Trophoblast cell (in vitro differentiated cells and primary cell): ENCODE data around the gene TMED4.
"Not testable (repeated sequence)": the region's sequence is repeated elsewhere in the genome, so short reads cannot be mapped to it uniquely, and the experiment has no call there.

Source experiments
- DNase-seq, 2 donors: peaks; one replicate each; pipeline ENCODE4 v3.0.0-alpha.2; 2016
- H2AFZ ChIP-seq: 2 replicates; pipeline ENCODE4 v1.6.1; 2013; ENCODE audit warnings: low read length, moderate library complexity, mild to moderate bottlenecking; ENCODE audit not compliant: insufficient read depth, poor library complexity
- H2AK5ac ChIP-seq: 2 replicates; pipeline ENCODE4 v1.6.1; 2013; ENCODE audit warnings: mild to moderate bottlenecking, low read length
- H2BK120ac ChIP-seq: 2 replicates; pipeline ENCODE4 v1.6.1; 2013; ENCODE audit warnings: low read length, mild to moderate bottlenecking, moderate library complexity; ENCODE audit not compliant: insufficient read depth, poor library complexity
- H2BK12ac ChIP-seq: 2 replicates; pipeline ENCODE4 v1.6.1; 2013; ENCODE audit warnings: mild to moderate bottlenecking, low read length, moderate library complexity
- H2BK5ac ChIP-seq: 2 replicates; pipeline ENCODE4 v1.6.1; 2013; ENCODE audit warnings: low read length, low read depth, moderate library complexity, mild to moderate bottlenecking; ENCODE audit not compliant: poor library complexity
- H3K14ac ChIP-seq: 2 replicates; pipeline ENCODE4 v1.6.1; 2013; ENCODE audit warnings: mild to moderate bottlenecking, low read length
- H3K18ac ChIP-seq: 2 replicates; pipeline ENCODE4 v1.6.1; 2013; ENCODE audit warnings: mild to moderate bottlenecking, low read length
- H3K23ac ChIP-seq: 2 replicates; pipeline ENCODE4 v1.6.1; 2013; ENCODE audit warnings: low read length
- H3K27ac ChIP-seq: 2 replicates; pipeline ENCODE4 v1.5.1; 2013; ENCODE audit warnings: low read depth, mild to moderate bottlenecking, inconsistent platforms, low read length, moderate library complexity
- H3K27me3 ChIP-seq: 2 replicates; pipeline ENCODE4 v1.6.1; 2013; ENCODE audit warnings: inconsistent platforms, mild to moderate bottlenecking, low read length, moderate library complexity; ENCODE audit not compliant: insufficient read depth
- H3K36me3 ChIP-seq, 2 experiments: 1 replicate in 1 of 2; 2 replicates in 1 of 2; pipeline ENCODE4 v1.6.1; 2013; ENCODE audit warnings: low read length in 2 of 2, mild to moderate bottlenecking in 2 of 2, moderate library complexity in 1 of 2; ENCODE audit not compliant: insufficient read depth in 2 of 2, control insufficient read depth in 1 of 2
- H3K4ac ChIP-seq: 2 replicates; pipeline ENCODE4 v1.6.1; 2013; ENCODE audit warnings: low read depth, mild to moderate bottlenecking, low read length, moderate library complexity
- H3K4me1 ChIP-seq, 2 experiments: 1 replicate in 1 of 2; 2 replicates in 1 of 2; pipeline ENCODE4 v1.6.1; 2013; ENCODE audit warnings: low read length in 2 of 2, mild to moderate bottlenecking in 2 of 2, moderate library complexity in 1 of 2; ENCODE audit not compliant: insufficient read depth in 2 of 2, control insufficient read depth in 1 of 2
- H3K4me2 ChIP-seq: 2 replicates; pipeline ENCODE4 v1.6.1; 2013; ENCODE audit warnings: inconsistent platforms, mild to moderate bottlenecking, low read length, moderate library complexity
- H3K4me3 ChIP-seq: 2 replicates; pipeline ENCODE4 v1.5.1; 2013; ENCODE audit warnings: mild to moderate bottlenecking, low read depth, low read length, inconsistent platforms
- H3K79me1 ChIP-seq: one replicate; pipeline ENCODE4 v1.6.1; 2013; ENCODE audit warnings: low read length
- H3K79me2 ChIP-seq: 2 replicates; pipeline ENCODE4 v1.6.1; 2013; ENCODE audit warnings: low read length, mild to moderate bottlenecking; ENCODE audit not compliant: control insufficient read depth, insufficient read depth, poor library complexity
- H3K9ac ChIP-seq: 2 replicates; pipeline ENCODE4 v1.6.1; 2013; ENCODE audit warnings: mild to moderate bottlenecking, low read length
- H3K9me3 ChIP-seq: 2 replicates; pipeline ENCODE4 v1.6.1; 2013; ENCODE audit warnings: low read depth, mild to moderate bottlenecking, control low read depth, inconsistent platforms, low read length; ENCODE audit not compliant: insufficient read depth
- H4K12ac ChIP-seq: 2 replicates; pipeline ENCODE4 v1.6.1; 2013; ENCODE audit warnings: low read depth, mild to moderate bottlenecking, low read length, moderate library complexity
- H4K8ac ChIP-seq: 2 replicates; pipeline ENCODE4 v1.6.1; 2013; ENCODE audit warnings: low read depth, mild to moderate bottlenecking, low read length, moderate library complexity
- H4K91ac ChIP-seq: one replicate; pipeline ENCODE4 v1.6.1; 2013; ENCODE audit warnings: low read depth, mild to moderate bottlenecking, low read length, moderate library complexity
- WGBS: extraction: QIAGEN DNeasy Blood & Tissue Kit; methylation state at CpG from one replicate; pipeline ENCODE4 v1.1.7; 2013; ENCODE audit warnings: missing lambda C conversion rate; ENCODE audit not compliant: insufficient read length, insufficient coverage; ENCODE audit errors: extremely low coverage; 5-methylcytosine and 5-hydroxymethylcytosine counted together

Gene TMED4

DNA sequence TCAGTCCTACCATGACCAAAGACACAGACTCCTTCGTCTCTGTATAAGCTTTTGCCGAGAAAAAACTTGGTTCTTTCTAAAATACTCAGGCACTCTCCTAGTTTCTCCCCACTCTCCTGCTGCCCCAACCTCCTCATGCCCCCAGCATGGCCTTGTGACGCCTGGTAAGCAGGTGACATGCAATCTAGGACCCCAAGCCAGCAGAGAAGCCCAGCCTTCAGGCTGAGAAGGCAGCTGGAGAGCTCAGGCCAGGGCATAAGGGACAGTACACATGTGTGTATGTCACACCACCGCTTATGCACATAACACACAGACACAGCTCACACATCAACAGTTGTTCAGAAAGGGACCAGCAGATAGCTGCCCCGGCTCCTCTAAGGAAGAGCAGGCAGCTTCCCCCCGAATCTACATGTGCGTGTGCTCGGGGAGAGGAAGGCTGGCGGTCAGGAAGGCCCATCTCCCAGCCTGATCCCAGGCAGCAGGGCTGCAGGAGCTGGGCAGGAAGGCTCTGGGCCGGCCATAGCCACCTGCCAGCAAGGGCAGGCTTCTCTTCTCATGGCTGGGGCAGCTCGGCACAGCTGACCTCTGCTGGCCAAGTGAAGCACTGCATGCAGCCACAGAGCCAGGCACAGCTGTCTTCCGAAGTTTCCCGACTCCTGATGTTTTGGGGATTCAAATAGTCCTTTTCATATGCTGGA is 16.8 kb downstream of the TMED4 start:
- Histone ChIP-seq H3K4ac (no peak overlapping the region), H3K27ac (no peak overlapping the region), H4K8ac (no peak overlapping the region), H3K9ac (no peak overlapping the region), H3K79me2 (no peaks in the 10 kb centered on the region), H3K9me3 (no peaks in the 10 kb centered on the region), H3K27me3 (no peaks in the 10 kb centered on the region), H3K4me1 (no peaks in the 10 kb centered on the region), H2BK12ac (no peak overlapping the region), H3K4me3 (no peak overlapping the region), H3K18ac (no peak overlapping the region), H4K91ac (no peak overlapping the region), H4K12ac (no peak overlapping the region), H2AK5ac (no peak overlapping the region), H3K4me2 (no peak overlapping the region), H2BK120ac (no peak overlapping the region), H3K14ac (no peak overlapping the region), H3K36me3 (peaks cover 62 to 66% of the 10 kb centered on the region in 2 experiments), H3K23ac (no peak overlapping the region), H2BK5ac (no peak overlapping the region), H3K79me1 (no peaks in the 10 kb centered on the region), H2AFZ (no peak overlapping the region)
- DNase-seq = peak; percentile 64 to 81
- no CpG with 5 or more reads among the region's 13 CpGs for WGBS

DNA sequence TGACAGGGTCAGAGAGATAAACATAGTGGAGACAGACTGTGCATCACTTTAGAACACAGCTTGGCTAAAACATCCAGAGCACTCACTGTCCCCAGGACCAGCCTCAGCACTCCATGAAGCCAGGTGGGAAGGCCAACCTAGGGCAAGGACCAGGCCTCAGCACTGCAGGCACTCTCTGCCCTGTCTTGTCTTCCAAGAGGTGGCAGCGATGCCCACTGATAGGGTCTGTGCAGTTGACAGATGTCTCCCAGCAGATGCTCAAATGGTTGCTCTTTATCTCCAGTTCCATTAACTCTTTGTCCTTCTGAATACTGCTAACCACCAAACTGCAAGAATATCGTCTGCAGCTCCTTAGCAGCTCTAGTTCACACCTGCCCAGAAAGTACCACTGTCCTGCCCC is 17.4 kb downstream of the TMED4 start:
- H2BK120ac ChIP-seq = no peak overlapping the region
- no peak for DNase-seq
- H2BK5ac ChIP-seq = no peak overlapping the region
- no peak overlapping the region for H3K4me3 ChIP-seq
- H3K23ac ChIP-seq = no peak overlapping the region
- no peak overlapping the region for H3K27ac ChIP-seq
- H3K4me1 ChIP-seq = no peaks in the 10 kb centered on the region
- WGBS = no CpG with 5 or more reads among the region's 2 CpGs
- H3K9ac ChIP-seq = no peak overlapping the region
- no peak overlapping the region for H2AK5ac ChIP-seq
- no peak overlapping the region for H2AFZ ChIP-seq
- no peak overlapping the region for H3K18ac ChIP-seq
- no peak overlapping the region for H3K4me2 ChIP-seq
- no peaks in the 10 kb centered on the region for H3K27me3 ChIP-seq
- no peak overlapping the region for H3K14ac ChIP-seq
- H3K36me3 ChIP-seq = peaks cover 55 to 60% of the 10 kb centered on the region in 2 experiments
- no peak overlapping the region for H2BK12ac ChIP-seq
- H4K91ac ChIP-seq = no peak overlapping the region
- no peak overlapping the region for H4K8ac ChIP-seq
- no peaks in the 10 kb centered on the region for H3K79me2 ChIP-seq
- no peaks in the 10 kb centered on the region for H3K9me3 ChIP-seq
- no peaks in the 10 kb centered on the region for H3K79me1 ChIP-seq
- no peak overlapping the region for H3K4ac ChIP-seq
- no peak overlapping the region for H4K12ac ChIP-seq

DNA sequence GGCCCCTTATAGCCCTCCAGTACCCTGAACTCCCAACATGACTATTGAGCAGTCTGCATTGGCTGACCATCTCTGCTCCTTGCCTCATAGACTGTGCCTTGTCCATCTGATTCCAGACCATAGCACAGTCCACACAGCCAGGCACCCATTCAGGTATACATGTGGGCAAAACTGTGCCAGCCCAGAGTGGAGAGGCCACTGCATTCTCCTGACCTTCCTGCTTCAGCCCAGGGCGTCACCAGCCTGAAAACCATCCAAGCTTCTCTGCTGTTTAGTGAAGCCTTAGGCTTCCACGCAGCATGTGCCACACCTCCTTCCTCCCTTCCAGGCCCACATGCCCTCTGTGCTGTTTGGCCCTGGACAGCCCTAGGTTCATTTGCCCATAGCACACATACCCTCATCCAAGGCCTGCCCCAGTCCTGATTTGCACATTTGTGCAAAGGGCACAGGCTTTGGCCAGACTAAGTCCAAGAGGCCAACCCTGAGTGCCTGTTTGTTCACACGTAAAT is 18.8 kb downstream of the TMED4 start:
- H3K4me3 ChIP-seq = no peak overlapping the region

DNA sequence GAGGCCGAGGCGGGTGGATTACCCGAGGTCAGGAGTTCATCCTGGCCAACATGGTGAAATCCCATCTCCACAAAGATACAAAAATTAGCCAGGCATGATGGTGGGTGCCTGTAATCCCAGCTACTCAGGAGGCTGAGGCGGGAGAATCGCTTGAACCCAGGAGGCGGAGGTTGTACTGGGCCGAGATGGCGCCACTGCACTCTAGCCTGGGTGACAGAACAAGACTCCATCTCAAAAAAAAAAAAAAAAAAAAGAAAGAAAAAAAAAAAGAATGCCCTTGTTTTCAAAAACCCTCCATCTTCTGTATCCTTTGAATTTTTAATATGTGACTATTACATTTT is 19.4 kb downstream of the TMED4 start:
- H2BK12ac ChIP-seq, H3K79me2 ChIP-seq, H3K27me3 ChIP-seq, H3K9ac ChIP-seq, H3K9me3 ChIP-seq, H2BK120ac ChIP-seq, H3K79me1 ChIP-seq, H4K12ac ChIP-seq, H4K91ac ChIP-seq, H2AK5ac ChIP-seq, H4K8ac ChIP-seq, H2BK5ac ChIP-seq, H2AFZ ChIP-seq, H3K18ac ChIP-seq, H3K27ac ChIP-seq, H3K4me2 ChIP-seq, H3K14ac ChIP-seq, H3K4me1 ChIP-seq, DNase-seq, H3K4ac ChIP-seq, H3K4me3 ChIP-seq, H3K23ac ChIP-seq: not testable (repeated sequence)
- no CpG with 5 or more reads among the region's 8 CpGs for WGBS
- peaks cover 35 to 40% of the 10 kb centered on the region in 2 experiments for H3K36me3 ChIP-seq

More for the DNA sequence above, 18.8 kb downstream of the TMED4 start:
- H4K8ac ChIP-seq = no peak overlapping the region
- H2AK5ac ChIP-seq = no peak overlapping the region
- no peak overlapping the region for H2BK12ac ChIP-seq
- no peak overlapping the region for H3K4me2 ChIP-seq
- no peak overlapping the region for H3K27ac ChIP-seq
- H4K91ac ChIP-seq = no peak overlapping the region
- H3K18ac ChIP-seq = no peak overlapping the region
- H3K4ac ChIP-seq = no peak overlapping the region
- WGBS = no CpG with 5 or more reads among the region's 3 CpGs
- H3K9ac ChIP-seq = no peak overlapping the region
- no peak overlapping the region for H2AFZ ChIP-seq
- H4K12ac ChIP-seq = no peak overlapping the region
- H2BK120ac ChIP-seq = no peak overlapping the region
- no peaks in the 10 kb centered on the region for H3K79me1 ChIP-seq
- DNase-seq = no peak
- H3K14ac ChIP-seq = no peak overlapping the region
- H3K36me3 ChIP-seq = peaks cover 41 to 46% of the 10 kb centered on the region in 2 experiments
- H3K79me2 ChIP-seq = no peaks in the 10 kb centered on the region
- H3K27me3 ChIP-seq = no peaks in the 10 kb centered on the region
- H2BK5ac ChIP-seq = no peak overlapping the region
- H3K4me1 ChIP-seq = no peaks in the 10 kb centered on the region
- H3K23ac ChIP-seq = no peak overlapping the region
- H3K9me3 ChIP-seq = no peaks in the 10 kb centered on the region
